A549 (cell line): ENCODE measurements around the gene TPPP3. TPM values are rescaled to one million over a fixed set of nuclear protein-coding genes. Genes with fewer than 3 reads are reported as not detected.
A peak's percentile ranks its signal among the peaks of the same experiment; 100 is the strongest.

ENCODE experiments used
- ATAC-seq, 2 experiments: fragments of 200-7000 bp in 1 of 2; fragments of >200 bp in 1 of 2; cut with Nextera tagmentation in 1 of 2; cut with Tn5 transposase in 1 of 2; 3 replicates each; pipeline versions ENCODE4 v1.8.0 to v1.9.1; 2018 to 2020; ENCODE audit warnings: mild to moderate bottlenecking in 1 of 2, moderate library complexity in 1 of 2
- CTCF ChIA-PET: fragments of 300-600 bp; sonication (Branson Sonifier 250); formaldehyde crosslinking; extraction: SDS; loops from one replicate; lab custom pipeline; 2021; ENCODE audit warnings: antibody characterized with exemption, inconsistent platforms; lab: Yijun Ruan, JAX
- POLR2A ChIA-PET: fragments of 350-600 bp; formaldehyde crosslinking; extraction: SDS; loops from one replicate; lab custom pipeline; 2021; ENCODE audit warnings: antibody characterized with exemption, inconsistent platforms; lab: Yijun Ruan, JAX
- DNase-seq, 2 experiments: peaks; one replicate each; pipeline versions ENCODE4 v3.0.0 to v3.0.0-alpha.2; 2011 to 2016; ENCODE audit warnings: low read depth in 1 of 2, low spot score in 1 of 2
- FAIRE-seq: peaks from 2 replicates; lab custom pipeline; 2011; peaks lifted over from hg19 to GRCh38; lab: Jason Lieb, UNC
- H3K27ac ChIP-seq, 2 experiments: fragments of >200 bp; sonication (Bioruptor Twin); formaldehyde crosslinking; 3 replicates each; pipeline ENCODE4 v1.5.1; 2016 to 2017
- H3K4me1 ChIP-seq: fragments of >200 bp; sonication (Bioruptor Twin); formaldehyde crosslinking; 3 replicates; pipeline ENCODE4 v1.6.1; 2016
- H3K4me2 ChIP-seq: fragments of >200 bp; sonication (Bioruptor Twin); formaldehyde crosslinking; 3 replicates; pipeline ENCODE4 v1.6.1; 2016
- H3K4me3 ChIP-seq: fragments of >200 bp; sonication (Bioruptor Twin); formaldehyde crosslinking; 3 replicates; pipeline ENCODE4 v1.5.1; 2016
- H3K9me3 ChIP-seq: fragments of >200 bp; sonication (Bioruptor Twin); formaldehyde crosslinking; 3 replicates; pipeline ENCODE4 v1.6.1; 2016
- CBX2 ChIP-seq: fragments of 200-600 bp; sonication (generic); IDR thresholded peaks from 2 replicates; pipeline ENCODE4 v1.6.1; 2016; ENCODE audit warnings: low read depth, mild to moderate bottlenecking, borderline replicate concordance
- CEBPB ChIP-seq, 2 experiments: fragments of >200 bp in 1 of 2; sonication (Bioruptor Twin) in 1 of 2; formaldehyde crosslinking in 1 of 2; IDR thresholded peaks; 2 replicates each; pipeline ENCODE4 v1.6.1; 2012 to 2016
- CTCF ChIP-seq: fragments of >200 bp; sonication (Bioruptor Twin); formaldehyde crosslinking; IDR thresholded peaks from 3 replicates; pipeline ENCODE4 v1.5.1; 2016
- EHF ChIP-seq: fragments of 250-450 bp; sonication (Bioruptor Pico); IDR thresholded peaks from 2 replicates; pipeline ENCODE4 v1.5.0; 2020; ENCODE audit warnings: mild to moderate bottlenecking
- ELK1 ChIP-seq: fragments of 150-350 bp; IDR thresholded peaks from 2 replicates; pipeline ENCODE4 v1.6.1; 2014; ENCODE audit warnings: low read depth, mild to moderate bottlenecking, low read length
- FOSL2 ChIP-seq, 2 experiments: fragments of 450-650 bp in 1 of 2; fragments of >200 bp in 1 of 2; sonication (Bioruptor Twin) in 1 of 2; formaldehyde crosslinking; IDR thresholded peaks; 2 replicates each; pipeline versions ENCODE4 v1.5.0 to v1.6.1; 2016 to 2020; ENCODE audit warnings: mild to moderate bottlenecking in 1 of 2, moderate library complexity in 1 of 2
- FOXS1 ChIP-seq: fragments of 250-450 bp; sonication (Bioruptor Pico); IDR thresholded peaks from 2 replicates; pipeline ENCODE4 v1.5.0; 2020; ENCODE audit warnings: mild to moderate bottlenecking, moderate library complexity
- HDAC2 ChIP-seq: fragments of 200-600 bp; sonication (generic); IDR thresholded peaks from 2 replicates; pipeline ENCODE4 v1.6.1; 2016
- HOXA7 ChIP-seq: fragments of 250-450 bp; sonication (Bioruptor Pico); IDR thresholded peaks from 2 replicates; pipeline ENCODE4 v1.5.0; 2020; ENCODE audit warnings: mild to moderate bottlenecking, moderate library complexity
- HOXB5 ChIP-seq: fragments of 250-450 bp; sonication (Bioruptor Pico); IDR thresholded peaks from 2 replicates; pipeline ENCODE4 v1.5.0; 2020; ENCODE audit warnings: mild to moderate bottlenecking, moderate library complexity
- MYC ChIP-seq: IDR thresholded peaks from 2 replicates; pipeline ENCODE4 v1.6.1; 2012; ENCODE audit warnings: mild to moderate bottlenecking, inconsistent platforms, low read length, improper control_type of control experiment, borderline replicate concordance
- POLR2AphosphoS2 ChIP-seq: conservative IDR thresholded peaks from 2 replicates; pipeline ENCODE4 v1.6.1; 2012; ENCODE audit warnings: low read length, improper control_type of control experiment, inconsistent platforms
- RARB ChIP-seq: fragments of 250-450 bp; sonication (Bioruptor Pico); IDR thresholded peaks from 2 replicates; pipeline ENCODE4 v1.8.0; 2021; ENCODE audit warnings: mild to moderate bottlenecking, moderate library complexity
- SMC3 ChIP-seq: fragments of >200 bp; sonication (Bioruptor Twin); formaldehyde crosslinking; IDR thresholded peaks from 3 replicates; pipeline ENCODE4 v1.6.1; 2018; ENCODE audit warnings: inconsistent platforms
- TP53 ChIP-seq: fragments of 250-450 bp; sonication (Bioruptor Pico); IDR thresholded peaks from 2 replicates; pipeline ENCODE4 v1.5.0; 2021; ENCODE audit warnings: mild to moderate bottlenecking, moderate library complexity
- WGBS: methylation state at CpG from one replicate; pipeline ENCODE4 v1.1.6; 2017; ENCODE audit errors: missing lambda C conversion rate; 5-methylcytosine and 5-hydroxymethylcytosine counted together
- polyA plus RNA-seq, 4 experiments: library from polyadenylated mRNA; depleted of rRNA in 3 of 4; stranded (reverse); fragments of >200 nt; fragmentation: RNase III in 1 of 4; extraction: RNeasy Plus Mini Kit Qiagen cat#74134 plus additional on column Dnase treatment in 1 of 4; gene quantifications; 2 replicates in 3 of 4; 3 replicates in 1 of 4; pipeline ENCODE4 v1.2.3, GENCODE V29; 2011 to 2017
- TF ChIP-seq, protein P1 (sequence below): IDR thresholded peaks from 2 replicates; pipeline ENCODE4 v1.6.1; 2012

TPPP3 gene
- polyA plus RNA-seq, 2 of the 4 experiments (the other 2 are of a cell fraction), result 9.4 to 10.9 TPM

GRCh38 chr16:67431775-67432505, 38.6 kb upstream of the TPPP3 start:
- 84% methylated on average over 9 of the region's 13 CpGs for WGBS
- Histone ChIP-seq H3K27ac (peak overlapping the region; percentile 63 to 76; a peak in 5 of 6 replicates), H3K4me1 (peaks cover 9% of the 10 kb centered on the region; the same call in 2 of the 3 replicates)
- TF ChIP-seq MYC (no peak), HOXA7 (no peak), FOSL2 (IDR thresholded peaks at IDR 0.05) (no peak), FOSL2 (CRISPR knock-in tag; IDR thresholded peaks at IDR 0.05) (no peak), ELK1 (no peak), TP53 (CRISPR knock-in tag) (no peak), POLR2AphosphoS2 (no peak), RARB (CRISPR knock-in tag) (no peak), CBX2 (no peak), HDAC2 (no peak), EHF (no peak), CEBPB (IDR thresholded peaks at IDR 0.05) (no peak), CTCF (no peak)
- TF ChIP-seq, all 56 proteins: peak for 0
- ChIA-PET CTCF (interaction anchor here (0.8 to 4.4 kb wide), 7 partner anchors 10 to 34 kb away, joined by 3 to 19 read pairs (median 3); partner anchors contain the start of gene ZDHHC1), POLR2A (interaction anchor here (0.6 to 0.7 kb wide), 2 partner anchors 19 to 34 kb away, joined by 3 to 4 read pairs; no protein-coding TSS in a partner anchor)
- H3K4me3 ChIP-seq, result peak overlapping the region; percentile 59
- ATAC-seq (no peak), FAIRE-seq (no peak), DNase-seq (no peak)
- H3K9me3 ChIP-seq, result no peaks in the 10 kb centered on the region
- peak overlapping the region; percentile 98 for H3K4me2 ChIP-seq

- 14% methylated on average over 12 of the region's 87 CpGs for WGBS
- no peak for FAIRE-seq
- DNase-seq, result peak; percentile 50 to 62
- H3K27ac ChIP-seq, result peak within 1 kb of the TSS; percentile 63 to 76
- H3K9me3 ChIP-seq, result no peaks in the 10 kb centered on the region
- ATAC-seq, result peak; percentile 66 to 71
- H3K4me3 ChIP-seq, result peak within 1 kb of the TSS; percentile 59
- TF ChIP-seq, protein P1, sequence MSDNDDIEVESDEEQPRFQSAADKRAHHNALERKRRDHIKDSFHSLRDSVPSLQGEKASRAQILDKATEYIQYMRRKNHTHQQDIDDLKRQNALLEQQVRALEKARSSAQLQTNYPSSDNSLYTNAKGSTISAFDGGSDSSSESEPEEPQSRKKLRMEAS, result peak; percentile 35; the same call in 1 of the 2 replicates
- TF ChIP-seq FOXS1, result no peak
- peak; percentile 26; the same call in 2 of the 3 replicates for TF ChIP-seq SMC3
- peak; percentile 43; the same call in 1 of the 2 replicates for TF ChIP-seq HOXB5 (CRISPR knock-in tag)
- TF ChIP-seq CTCF, result peak; percentile 21; the same call in 2 of the 3 replicates
- peak within 1 kb of the TSS; percentile 98 for H3K4me2 ChIP-seq
- POLR2A ChIA-PET, result interaction anchor here (0.6 to 0.8 kb wide), 4 partner anchors 12 to 35 kb away, joined by 3 to 5 read pairs (median 4); no protein-coding TSS in a partner anchor
- CTCF ChIA-PET, result interaction anchor here (0.6 to 4.4 kb wide), 10 partner anchors 9 to 222 kb away, joined by 3 to 19 read pairs (median 4); partner anchors contain the start of gene ZDHHC1
- H3K4me1 ChIP-seq, result peaks cover 9% of the 10 kb centered on the region; the same call in 2 of the 3 replicates
Observed at GRCh38 chr16:67430977-67431774, 37.9 kb upstream of the TPPP3 start, which contains the start of gene HSD11B2. Gene HSD11B2 (plus strand): TSS chr16:67431121. CDS start chr16:67431249, 128 bp downstream.
